Gastroesophageal sphincter (tissue), 3 donors: ENCODE results near the gene GLMN.

Experiments used
- EP300 ChIP-seq: sonication (generic); formaldehyde crosslinking; IDR thresholded peaks from one replicate; pipeline ENCODE4 v1.6.1; 2017; ENCODE audit warnings: antibody characterized with exemption, mild to moderate bottlenecking
- POLR2A ChIP-seq, 2 donors: fragments of 450-650 bp; IDR thresholded peaks; one replicate each; pipeline ENCODE4 v1.6.1; 2017; ENCODE audit warnings: antibody characterized with exemption in 2 of 2, mild to moderate bottlenecking in 2 of 2, moderate library complexity in 1 of 2
- POLR2AphosphoS5 ChIP-seq: sonication (generic); formaldehyde crosslinking; IDR thresholded peaks from one replicate; pipeline ENCODE4 v1.6.1; 2017; ENCODE audit warnings: antibody characterized with exemption
- TF ChIP-seq, protein P1 (sequence below), 4 experiments: fragments of 200-600 bp in 2 of 4; fragments of 450-650 bp in 2 of 4; sonication (generic) in 1 of 4; IDR thresholded peaks; one replicate each; pipeline ENCODE4 v1.5.1; 2017 to 2019; ENCODE audit warnings: antibody characterized with exemption in 4 of 4, mild to moderate bottlenecking in 2 of 4, moderate library complexity in 2 of 4

DNA sequence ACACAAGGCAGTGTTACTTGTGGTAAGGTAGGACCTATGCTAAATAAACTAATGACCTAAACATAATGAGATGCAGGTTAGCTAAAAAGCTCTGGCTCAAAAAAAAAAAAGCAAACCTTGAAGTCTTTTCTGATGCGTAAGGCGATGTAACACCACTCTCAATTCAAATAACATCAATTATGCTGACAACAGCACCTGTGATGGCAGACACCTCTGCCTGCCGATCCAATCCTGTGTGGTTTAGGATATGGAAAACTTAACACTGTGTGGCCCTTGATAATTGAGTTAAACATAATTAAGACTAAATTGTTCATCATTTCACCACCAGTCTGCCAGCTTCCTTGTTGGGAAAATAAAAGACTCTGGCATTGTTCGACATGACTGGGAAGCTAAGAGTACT is 9.2 kb upstream of the GLMN start:
- TF ChIP-seq, protein P1, sequence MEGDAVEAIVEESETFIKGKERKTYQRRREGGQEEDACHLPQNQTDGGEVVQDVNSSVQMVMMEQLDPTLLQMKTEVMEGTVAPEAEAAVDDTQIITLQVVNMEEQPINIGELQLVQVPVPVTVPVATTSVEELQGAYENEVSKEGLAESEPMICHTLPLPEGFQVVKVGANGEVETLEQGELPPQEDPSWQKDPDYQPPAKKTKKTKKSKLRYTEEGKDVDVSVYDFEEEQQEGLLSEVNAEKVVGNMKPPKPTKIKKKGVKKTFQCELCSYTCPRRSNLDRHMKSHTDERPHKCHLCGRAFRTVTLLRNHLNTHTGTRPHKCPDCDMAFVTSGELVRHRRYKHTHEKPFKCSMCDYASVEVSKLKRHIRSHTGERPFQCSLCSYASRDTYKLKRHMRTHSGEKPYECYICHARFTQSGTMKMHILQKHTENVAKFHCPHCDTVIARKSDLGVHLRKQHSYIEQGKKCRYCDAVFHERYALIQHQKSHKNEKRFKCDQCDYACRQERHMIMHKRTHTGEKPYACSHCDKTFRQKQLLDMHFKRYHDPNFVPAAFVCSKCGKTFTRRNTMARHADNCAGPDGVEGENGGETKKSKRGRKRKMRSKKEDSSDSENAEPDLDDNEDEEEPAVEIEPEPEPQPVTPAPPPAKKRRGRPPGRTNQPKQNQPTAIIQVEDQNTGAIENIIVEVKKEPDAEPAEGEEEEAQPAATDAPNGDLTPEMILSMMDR (IDR thresholded peaks at IDR 0.05) = no peak
- TF ChIP-seq POLR2A (IDR thresholded peaks at IDR 0.05) (no peak), EP300 (no peak), POLR2AphosphoS5 (no peak)
